ENCODE results near the gene DCDC2.
"Not testable (repeated sequence)": the region's sequence is repeated elsewhere in the genome, so short reads cannot be mapped to it uniquely, and the experiment has no call there.

Gene DCDC2

GRCh38 chr6:24149836-24150235 lies 208.0 kb downstream of the DCDC2 start:
- DNase-seq (ENCODE audit: extremely low read depth in 1 of 2, low read depth in 1 of 2), result no peak

- no peak for DNase-seq (ENCODE audit: extremely low read depth in 1 of 2, low read depth in 1 of 2)
Measured at GRCh38 chr6:24149296-24149695, 208.6 kb downstream of the DCDC2 start.

- DNase-seq (ENCODE audit: extremely low read depth in 1 of 2, low read depth in 1 of 2), result no peak
Measured at GRCh38 chr6:24148684-24149083, 209.2 kb downstream of the DCDC2 start.

GRCh38 chr6:24148154-24148570 lies 209.7 kb downstream of the DCDC2 start:
- DNase-seq (ENCODE audit: extremely low read depth in 1 of 2, low read depth in 1 of 2), result no peak

- no peak for DNase-seq (ENCODE audit: extremely low read depth in 1 of 2, low read depth in 1 of 2)
Measured at GRCh38 chr6:24147511-24148153, 210.2 kb downstream of the DCDC2 start.

- DNase-seq (ENCODE audit: extremely low read depth in 1 of 2, low read depth in 1 of 2), result no peak
Measured at GRCh38 chr6:24146871-24147270, 211.0 kb downstream of the DCDC2 start.

GRCh38 chr6:24145690-24146131 lies 212.1 kb downstream of the DCDC2 start:
- no peak for DNase-seq (ENCODE audit: extremely low read depth in 1 of 2, low read depth in 1 of 2)

- not testable (repeated sequence) for DNase-seq (ENCODE audit: extremely low read depth in 1 of 2, low read depth in 1 of 2)
Measured at GRCh38 chr6:24142733-24143132, 215.1 kb downstream of the DCDC2 start.

GRCh38 chr6:24140591-24140990 lies 217.3 kb downstream of the DCDC2 start:
- DNase-seq (ENCODE audit: extremely low read depth in 1 of 2, low read depth in 1 of 2), result no peak

- DNase-seq (ENCODE audit: extremely low read depth in 1 of 2, low read depth in 1 of 2), result no peak
Measured at GRCh38 chr6:24139639-24140038, 218.2 kb downstream of the DCDC2 start.

GRCh38 chr6:24139080-24139479 lies 218.8 kb downstream of the DCDC2 start:
- no peak for DNase-seq (ENCODE audit: extremely low read depth in 1 of 2, low read depth in 1 of 2)

- no peak for DNase-seq (ENCODE audit: extremely low read depth in 1 of 2, low read depth in 1 of 2)
Measured at GRCh38 chr6:24131751-24132150, 226.1 kb downstream of the DCDC2 start.

- no peak for DNase-seq (ENCODE audit: extremely low read depth in 1 of 2, low read depth in 1 of 2)
Measured at GRCh38 chr6:24127316-24127715, 230.5 kb downstream of the DCDC2 start.

GRCh38 chr6:24126586-24127192 lies 231.2 kb downstream of the DCDC2 start:
- DNase-seq (ENCODE audit: extremely low read depth in 1 of 2, low read depth in 1 of 2), result no peak

- DNase-seq (ENCODE audit: extremely low read depth in 1 of 2, low read depth in 1 of 2), result no peak
Measured at GRCh38 chr6:24125980-24126379, 231.9 kb downstream of the DCDC2 start, which contains the start of gene NRSN1. Gene NRSN1 (plus strand): TSS chr6:24126215. CDS start chr6:24134328, 8,113 bp downstream.

GRCh38 chr6:24122139-24122538 lies 235.7 kb downstream of the DCDC2 start:
- no peak for DNase-seq (ENCODE audit: extremely low read depth in 1 of 2, low read depth in 1 of 2)
